SH-SY5Y (cell line): ENCODE measurements around the gene HBM.

ENCODE experiments used
- GATA2 ChIP-seq: IDR thresholded peaks from 2 replicates; pipeline ENCODE4 v1.6.1; 2011; ENCODE audit warnings: mild to moderate bottlenecking, low read depth, low read length
- GATA3 ChIP-seq: IDR thresholded peaks from 2 replicates; pipeline ENCODE4 v1.6.1; 2011; ENCODE audit warnings: low read depth, mild to moderate bottlenecking, low read length, moderate library complexity

Gene HBM

DNA sequence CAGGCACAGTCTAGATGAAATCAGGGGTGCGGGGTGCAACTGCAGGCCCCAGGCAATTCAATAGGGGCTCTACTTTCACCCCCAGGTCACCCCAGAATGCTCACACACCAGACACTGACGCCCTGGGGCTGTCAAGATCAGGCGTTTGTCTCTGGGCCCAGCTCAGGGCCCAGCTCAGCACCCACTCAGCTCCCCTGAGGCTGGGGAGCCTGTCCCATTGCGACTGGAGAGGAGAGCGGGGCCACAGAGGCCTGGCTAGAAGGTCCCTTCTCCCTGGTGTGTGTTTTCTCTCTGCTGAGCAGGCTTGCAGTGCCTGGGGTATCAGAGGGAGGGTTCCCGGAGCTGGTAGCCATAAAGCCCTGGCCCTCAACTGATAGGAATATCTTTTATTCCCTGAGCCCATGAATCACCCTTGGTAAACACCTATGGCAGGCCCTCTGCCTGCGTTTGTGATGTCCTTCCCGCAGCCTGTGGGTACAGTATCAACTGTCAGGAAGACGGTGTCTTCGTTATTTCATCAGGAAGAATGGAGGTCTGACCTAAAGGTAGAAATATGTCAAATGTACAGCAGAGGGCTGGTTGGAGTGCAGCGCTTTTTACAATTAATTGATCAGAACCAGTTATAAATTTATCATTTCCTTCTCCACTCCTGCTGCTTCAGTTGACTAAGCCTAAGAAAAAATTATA is 12.3 kb downstream of the HBM start:
- TF ChIP-seq GATA2 (no peak), GATA3 (no peak)

DNA sequence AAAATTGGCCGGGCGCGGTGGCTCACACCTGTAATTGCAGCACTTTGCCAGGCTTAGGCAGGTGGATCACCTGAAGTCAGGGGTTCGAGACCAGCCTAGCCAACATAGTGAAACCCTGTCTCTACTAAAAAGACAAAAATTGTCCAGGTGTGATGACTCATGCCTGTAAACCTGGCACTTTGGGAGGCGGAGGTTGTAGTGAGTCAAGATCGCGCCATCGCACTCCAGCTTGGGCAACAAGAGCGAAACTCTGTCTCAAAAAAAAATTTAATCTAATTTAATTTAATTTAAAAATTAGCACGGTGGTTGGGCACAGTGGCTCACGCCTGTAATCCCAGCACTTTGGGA is 12.9 kb downstream of the HBM start:
- TF ChIP-seq GATA3 (no peak), GATA2 (no peak)

DNA sequence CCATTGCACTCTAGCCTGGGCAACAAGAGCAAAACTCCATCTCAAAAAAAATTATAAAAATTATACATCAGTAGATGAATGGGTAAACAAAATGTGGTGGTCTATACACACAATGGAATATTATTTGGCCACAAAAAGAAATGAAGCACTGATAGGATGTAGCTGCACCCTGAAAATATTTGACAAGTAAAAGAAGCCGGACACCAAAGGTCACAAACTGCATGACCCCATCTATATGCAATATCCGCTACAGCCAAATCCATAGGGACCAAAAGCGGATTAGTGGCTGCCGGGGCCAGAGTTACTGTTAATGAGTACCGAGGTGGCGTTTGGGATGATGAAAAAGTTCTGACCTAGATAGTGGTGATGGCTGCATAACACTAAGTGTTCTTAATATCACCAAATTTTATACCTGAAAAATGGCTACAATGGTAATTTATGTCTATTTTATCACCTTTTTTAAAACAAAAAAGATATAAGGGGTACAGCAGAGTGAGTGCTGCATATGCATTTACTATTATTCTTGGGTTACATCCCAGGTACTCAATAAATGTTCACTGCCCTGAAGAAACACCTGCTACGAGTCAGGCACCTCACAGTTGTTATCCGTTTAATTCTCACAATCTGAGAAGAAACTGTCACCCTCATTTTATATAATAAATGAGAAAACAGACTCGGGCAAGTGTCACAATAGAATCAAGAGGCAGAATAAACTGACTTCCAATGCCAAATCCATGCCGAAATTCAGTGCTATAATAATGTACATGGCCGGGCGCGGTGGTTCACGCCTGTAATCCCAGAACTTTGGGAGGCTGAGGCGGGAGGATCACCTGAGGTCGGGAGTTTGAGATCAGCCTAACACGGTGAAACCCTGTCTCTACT is 13.7 kb downstream of the HBM start:
- TF ChIP-seq GATA2: no peak
- no peak for TF ChIP-seq GATA3

DNA sequence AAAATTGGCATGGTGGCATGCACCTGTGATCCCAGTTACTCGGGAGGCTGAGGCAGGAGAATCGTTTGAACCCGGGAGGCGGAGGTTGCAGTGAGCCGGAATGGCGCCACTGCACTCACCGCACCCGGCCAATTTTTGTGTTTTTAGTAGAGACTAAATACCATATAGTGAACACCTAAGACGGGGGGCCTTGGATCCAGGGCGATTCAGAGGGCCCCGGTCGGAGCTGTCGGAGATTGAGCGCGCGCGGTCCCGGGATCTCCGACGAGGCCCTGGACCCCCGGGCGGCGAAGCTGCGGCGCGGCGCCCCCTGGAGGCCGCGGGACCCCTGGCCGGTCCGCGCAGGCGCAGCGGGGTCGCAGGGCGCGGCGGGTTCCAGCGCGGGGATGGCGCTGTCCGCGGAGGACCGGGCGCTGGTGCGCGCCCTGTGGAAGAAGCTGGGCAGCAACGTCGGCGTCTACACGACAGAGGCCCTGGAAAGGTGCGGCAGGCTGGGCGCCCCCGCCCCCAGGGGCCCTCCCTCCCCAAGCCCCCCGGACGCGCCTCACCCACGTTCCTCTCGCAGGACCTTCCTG is 14.4 kb downstream of the HBM start, which contains the start of gene HBQ1:
HBQ1 (plus strand) TSS at position 359 of the 575 bp plus-strand sequence; CDS start at position 387, 28 bp downstream.
- no peak for TF ChIP-seq GATA2
- no peak for TF ChIP-seq GATA3

DNA sequence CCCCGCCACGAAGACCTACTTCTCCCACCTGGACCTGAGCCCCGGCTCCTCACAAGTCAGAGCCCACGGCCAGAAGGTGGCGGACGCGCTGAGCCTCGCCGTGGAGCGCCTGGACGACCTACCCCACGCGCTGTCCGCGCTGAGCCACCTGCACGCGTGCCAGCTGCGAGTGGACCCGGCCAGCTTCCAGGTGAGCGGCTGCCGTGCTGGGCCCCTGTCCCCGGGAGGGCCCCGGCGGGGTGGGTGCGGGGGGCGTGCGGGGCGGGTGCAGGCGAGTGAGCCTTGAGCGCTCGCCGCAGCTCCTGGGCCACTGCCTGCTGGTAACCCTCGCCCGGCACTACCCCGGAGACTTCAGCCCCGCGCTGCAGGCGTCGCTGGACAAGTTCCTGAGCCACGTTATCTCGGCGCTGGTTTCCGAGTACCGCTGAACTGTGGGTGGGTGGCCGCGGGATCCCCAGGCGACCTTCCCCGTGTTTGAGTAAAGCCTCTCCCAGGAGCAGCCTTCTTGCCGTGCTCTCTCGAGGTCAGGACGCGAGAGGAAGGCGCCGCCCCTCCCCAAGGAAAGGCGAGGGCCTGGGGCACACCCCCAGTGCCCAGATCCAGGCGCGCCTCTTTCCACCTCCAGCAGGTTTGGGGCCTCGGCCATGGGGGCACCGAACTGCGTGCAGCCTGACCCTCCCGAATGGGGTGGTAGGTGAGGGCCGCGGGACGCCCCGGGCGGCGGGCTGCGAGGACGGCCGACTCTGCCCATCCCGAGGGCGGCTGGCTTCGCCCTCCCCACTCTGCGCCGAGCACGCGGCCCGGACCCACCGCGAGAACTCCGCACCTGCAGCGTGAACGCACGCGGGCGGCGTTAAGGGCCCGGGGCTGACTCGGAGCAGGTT is 15.1 kb downstream of the HBM start:
- TF ChIP-seq GATA3: no peak

DNA sequence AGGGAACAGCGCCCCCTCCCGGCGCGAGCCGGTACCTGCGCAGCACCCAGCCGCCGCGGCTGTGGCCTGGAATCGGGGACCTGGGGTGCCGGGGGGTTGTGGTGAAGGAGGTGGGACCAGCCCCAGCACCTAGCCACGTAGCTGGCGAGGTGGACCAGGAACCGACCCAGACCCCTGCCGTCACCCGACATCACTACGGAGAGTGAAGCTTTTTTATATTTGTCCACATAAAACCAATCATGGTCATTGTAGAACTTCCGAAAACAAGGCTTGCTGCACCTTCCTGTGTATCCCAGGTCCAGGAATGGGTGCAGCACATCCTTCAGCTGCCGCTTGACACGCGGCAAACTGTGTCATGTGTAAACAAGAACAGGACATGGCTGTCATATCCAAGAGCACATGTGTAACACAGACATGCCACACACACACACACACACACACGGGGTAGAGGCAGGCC is 15.8 kb downstream of the HBM start:
- TF ChIP-seq GATA3 (no peak), GATA2 (no peak)

DNA sequence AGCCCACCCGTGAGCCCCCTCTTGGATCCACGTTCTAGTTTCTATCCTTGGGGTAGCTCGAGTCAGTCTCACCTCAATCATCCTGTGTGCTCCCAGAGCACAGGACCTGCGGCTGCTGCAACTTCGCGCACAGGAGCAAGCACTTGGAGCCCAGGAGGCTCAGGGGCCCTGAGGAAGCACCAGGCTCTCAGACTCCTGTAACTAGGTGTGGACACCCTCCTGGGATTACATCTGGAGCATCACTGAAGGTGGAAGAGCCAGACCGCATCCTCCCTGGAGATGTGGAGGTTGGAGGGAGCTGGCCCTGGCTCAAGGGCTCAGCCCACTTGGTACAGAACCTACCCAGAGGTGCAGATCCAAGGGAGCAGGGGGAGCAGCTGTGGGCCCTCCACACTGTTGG is 17.2 kb downstream of the HBM start:
- TF ChIP-seq GATA3 (no peak), GATA2 (no peak)

DNA sequence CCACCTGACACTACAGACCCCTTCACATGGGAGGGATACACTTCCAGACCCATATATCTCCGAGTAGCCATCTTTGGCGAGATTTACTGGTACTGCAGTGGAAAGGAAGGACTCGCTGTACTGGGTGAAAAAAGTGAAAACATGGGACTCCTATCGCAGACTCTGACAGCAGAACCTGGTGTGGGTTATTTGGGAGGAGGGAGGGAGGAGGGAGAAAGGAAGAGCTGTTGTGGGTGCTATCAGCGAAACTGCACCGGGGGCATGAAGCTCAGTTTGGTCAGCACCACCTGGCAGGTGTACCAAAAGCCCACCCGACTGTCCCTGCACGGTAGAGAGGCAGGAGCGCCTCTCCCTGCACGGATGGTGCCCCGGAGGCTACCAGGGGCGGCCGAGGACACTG is 19.4 kb downstream of the HBM start:
- no peak for TF ChIP-seq GATA2
- TF ChIP-seq GATA3: no peak

DNA sequence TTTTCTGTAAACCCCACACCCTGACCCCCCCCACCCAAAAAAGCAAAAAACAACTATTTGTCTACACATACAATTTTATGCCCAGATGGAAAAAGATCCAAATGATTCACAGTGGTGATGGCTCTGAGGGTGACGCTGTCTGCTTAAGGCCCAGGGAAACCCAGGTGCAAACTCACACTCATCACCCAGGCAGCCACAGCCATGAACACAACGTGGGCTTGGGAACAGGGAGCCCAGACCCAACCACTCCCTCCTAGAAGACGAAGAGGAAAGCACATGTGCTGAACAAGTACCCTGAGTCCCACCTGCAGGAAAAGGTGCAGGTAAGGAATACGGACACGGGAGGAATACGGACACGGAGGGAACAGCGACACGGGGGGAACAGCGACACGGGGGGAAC is 19.9 kb downstream of the HBM start:
- no peak for TF ChIP-seq GATA3
- TF ChIP-seq GATA2: no peak

DNA sequence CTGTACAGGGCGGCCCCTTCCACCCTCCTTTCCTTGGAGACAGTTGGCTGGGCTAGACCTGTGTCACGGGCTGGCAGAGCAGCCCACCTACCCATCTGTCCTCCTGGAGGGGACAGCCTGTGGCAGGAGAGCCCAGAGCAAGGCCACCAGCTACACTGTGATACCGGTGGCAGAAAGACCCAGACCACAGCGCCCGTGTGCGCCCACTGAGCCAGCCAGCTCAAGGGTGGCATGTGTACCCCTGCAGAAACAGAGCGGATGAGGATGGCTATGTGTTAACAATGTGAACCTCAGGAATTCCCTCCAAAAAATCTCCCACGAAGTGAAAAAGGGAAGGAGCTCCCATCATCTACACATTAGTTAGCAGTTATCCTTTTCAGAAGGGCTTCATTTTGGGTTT is 21.6 kb downstream of the HBM start:
- TF ChIP-seq GATA2 (no peak), GATA3 (no peak)

DNA sequence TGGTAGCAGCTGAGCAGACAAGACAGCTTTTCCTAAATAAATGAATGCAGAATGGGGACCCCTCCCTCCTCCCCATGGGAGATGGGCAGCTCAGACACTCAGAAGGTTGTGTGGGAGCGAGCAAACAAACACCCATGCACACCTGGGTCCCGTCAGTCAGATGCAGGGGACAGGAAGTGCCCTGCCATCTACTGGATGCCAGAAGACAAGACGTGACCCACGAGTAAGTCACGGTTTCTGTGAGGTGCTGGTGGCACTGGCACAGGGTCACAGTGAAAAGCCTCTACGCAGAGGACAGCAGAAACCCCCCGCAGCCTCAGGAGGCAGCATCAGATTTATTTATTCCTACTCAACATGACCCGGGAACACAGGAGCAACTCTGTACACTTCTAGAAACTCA is 22.9 kb downstream of the HBM start:
- TF ChIP-seq GATA2 (no peak), GATA3 (no peak)

DNA sequence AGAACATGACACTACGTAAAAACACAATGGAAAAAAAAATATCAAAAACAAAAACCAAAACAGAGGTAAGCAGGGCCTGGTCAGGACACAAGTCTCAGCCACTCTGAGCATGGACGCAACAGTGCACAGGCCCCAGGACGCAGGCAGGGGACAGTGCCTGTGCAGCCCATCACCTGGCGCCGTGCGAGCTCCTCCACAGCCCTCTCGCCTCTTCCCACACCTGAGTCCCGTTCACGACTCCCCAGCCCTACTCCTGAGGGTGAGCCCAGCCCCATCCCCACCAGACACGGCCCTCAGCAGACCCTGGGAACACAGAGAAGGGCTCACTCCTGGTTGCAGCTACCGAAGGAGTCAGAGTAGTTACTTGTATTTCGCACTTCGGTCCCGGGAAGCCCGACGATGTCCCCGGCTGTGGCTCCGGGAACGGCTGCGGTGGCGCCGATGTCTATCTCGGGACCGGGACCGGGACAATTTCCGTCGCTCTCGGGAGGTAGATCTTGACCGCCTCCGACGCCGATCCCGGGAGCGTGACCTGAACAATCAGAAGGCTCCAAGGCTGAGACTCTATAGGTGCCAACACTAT is 23.9 kb downstream of the HBM start:
- TF ChIP-seq GATA3 (no peak), GATA2 (no peak)

DNA sequence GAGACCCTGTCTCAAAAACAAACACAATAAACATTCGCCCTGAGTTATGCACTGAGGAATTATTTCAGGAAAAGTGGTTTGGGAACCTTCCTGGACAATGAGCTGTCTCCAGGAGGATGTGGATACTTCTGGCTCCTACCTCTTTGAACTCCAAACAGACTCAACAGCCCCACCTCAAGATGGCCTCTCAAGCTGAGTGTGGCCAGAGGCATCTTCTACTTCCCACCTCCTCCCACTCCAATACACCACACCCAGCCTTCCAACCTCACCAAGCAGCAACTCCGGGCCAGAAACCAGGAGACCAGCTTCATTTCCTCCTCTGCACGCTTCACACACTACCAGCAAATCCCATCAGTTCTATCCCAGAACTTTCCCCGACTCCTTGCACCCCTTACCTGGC is 26.1 kb downstream of the HBM start:
- TF ChIP-seq GATA2 (no peak), GATA3 (no peak)
